Tibial artery (tissue), 4 donors: ENCODE measurements around the gene SPATA24.
A peak's percentile ranks its signal among the peaks of the same experiment; 100 is the strongest.

Experiments used
- DNase-seq, 2 donors: peaks; one replicate each; pipeline ENCODE4 v3.0.0-alpha.2; 2019
- H3K27ac ChIP-seq, 2 donors: fragments of 200-600 bp; sonication (generic) in 1 of 2; 1 replicate in 1 of 2; 2 replicates in 1 of 2; pipeline ENCODE4 v1.5.1; 2018 to 2019; ENCODE audit warnings: mild to moderate bottlenecking in 1 of 2
- H3K27me3 ChIP-seq, 2 donors: fragments of 200-600 bp; sonication (generic) in 1 of 2; one replicate each; pipeline versions ENCODE4 v1.5.1 to v1.6.0; 2016 to 2019
- H3K36me3 ChIP-seq, 3 donors: fragments of 200-600 bp; sonication (generic) in 2 of 3; one replicate each; pipeline ENCODE4 v1.5.1; 2016 to 2019; ENCODE audit warnings: mild to moderate bottlenecking in 2 of 3
- H3K4me1 ChIP-seq, 4 donors: fragments of 200-600 bp; sonication (generic) in 2 of 4; 1 replicate in 3 of 4; 2 replicates in 1 of 4; pipeline ENCODE4 v1.5.1; 2016 to 2019
- H3K4me3 ChIP-seq, 2 donors: fragments of 200-600 bp; sonication (generic) in 1 of 2; 1 replicate in 1 of 2; 2 replicates in 1 of 2; pipeline ENCODE4 v1.5.1; 2018 to 2019; ENCODE audit warnings: mild to moderate bottlenecking in 2 of 2
- H3K9me3 ChIP-seq, 3 donors: fragments of 200-600 bp; sonication (generic) in 1 of 3; one replicate each; pipeline ENCODE4 v1.5.1; 2016 to 2019
- CTCF ChIP-seq, 2 experiments: fragments of 200-600 bp in 1 of 2; fragments of 450-650 bp in 1 of 2; IDR thresholded peaks; one replicate each; pipeline ENCODE4 v1.5.1; 2017 to 2019; ENCODE audit warnings: antibody characterized with exemption in 2 of 2, mild to moderate bottlenecking in 1 of 2, moderate library complexity in 1 of 2
- intact Hi-C: fragments of 100-400 bp; cut with DNase I; formaldehyde crosslinking; loops from one replicate; pipeline ENCODE4 v1.15.0; 2023; ENCODE audit warnings: low total_unique reads

SPATA24 gene

DNA sequence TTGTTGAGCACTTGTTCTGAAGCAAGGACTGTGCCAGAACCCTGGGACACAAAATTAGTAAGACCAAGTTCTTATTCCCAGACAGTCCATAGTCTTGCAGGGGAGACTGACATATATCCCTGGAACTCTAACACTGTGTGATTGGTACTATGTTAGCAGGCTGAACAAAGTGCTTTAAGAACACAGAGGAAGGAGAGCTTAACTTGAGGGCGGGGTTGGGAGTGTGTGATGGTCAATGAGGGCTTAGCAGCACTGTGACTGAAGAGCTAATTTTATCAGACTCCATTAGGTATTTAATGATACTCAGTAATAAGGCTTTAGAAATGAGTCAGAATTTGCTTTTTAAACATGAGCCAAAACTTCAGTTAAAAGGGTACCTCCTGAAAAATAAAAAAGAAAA is 14.9 kb upstream of the SPATA24 start:
- no peak for TF ChIP-seq CTCF (IDR thresholded peaks at IDR 0.05)
- peak overlapping the region; percentile 45 to 75 for H3K27ac ChIP-seq
- no peak for DNase-seq
- H3K4me3 ChIP-seq: no peak overlapping the region
- H3K9me3 ChIP-seq: no peaks in the 10 kb centered on the region
- intact Hi-C loops: no loop called here
- peaks cover 0 to 41% (median 23%) of the 10 kb centered on the region in 4 donors for H3K4me1 ChIP-seq
- H3K36me3 ChIP-seq: peaks cover 2 to 34% (median 22%) of the 10 kb centered on the region in 3 donors
- H3K27me3 ChIP-seq: no peaks in the 10 kb centered on the region

DNA sequence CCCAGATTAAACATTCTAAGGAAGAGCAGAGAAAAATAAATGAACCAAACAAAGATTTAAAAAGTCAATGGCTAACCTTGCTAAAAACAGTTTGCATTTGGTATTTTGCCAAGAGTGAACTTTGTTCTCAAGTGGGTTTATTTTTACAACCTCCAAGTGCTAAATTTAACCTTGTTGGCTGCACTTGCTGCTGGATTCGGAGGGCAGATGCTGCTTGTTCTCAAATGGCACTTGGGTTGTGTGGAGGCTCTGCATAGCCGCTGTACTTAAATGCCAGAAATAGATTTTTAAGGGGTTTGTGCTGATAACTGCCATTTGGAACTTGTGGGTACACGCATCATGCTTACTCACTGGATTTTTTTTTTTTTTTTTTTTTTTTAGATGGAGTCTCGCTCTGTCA is 13.3 kb upstream of the SPATA24 start:
- intact Hi-C loops: no loop called here
- no peak overlapping the region for H3K4me3 ChIP-seq
- H3K27ac ChIP-seq: peak overlapping the region; percentile 45 to 75
- H3K4me1 ChIP-seq: peaks cover 0 to 41% (median 23%) of the 10 kb centered on the region in 4 donors
- no peaks in the 10 kb centered on the region for H3K27me3 ChIP-seq
- no peaks in the 10 kb centered on the region for H3K9me3 ChIP-seq
- DNase-seq: peak in 1 of 2 donors; percentile 82
- no peak for TF ChIP-seq CTCF (IDR thresholded peaks at IDR 0.05)
- H3K36me3 ChIP-seq: peaks cover 9 to 34% (median 34%) of the 10 kb centered on the region in 3 donors

DNA sequence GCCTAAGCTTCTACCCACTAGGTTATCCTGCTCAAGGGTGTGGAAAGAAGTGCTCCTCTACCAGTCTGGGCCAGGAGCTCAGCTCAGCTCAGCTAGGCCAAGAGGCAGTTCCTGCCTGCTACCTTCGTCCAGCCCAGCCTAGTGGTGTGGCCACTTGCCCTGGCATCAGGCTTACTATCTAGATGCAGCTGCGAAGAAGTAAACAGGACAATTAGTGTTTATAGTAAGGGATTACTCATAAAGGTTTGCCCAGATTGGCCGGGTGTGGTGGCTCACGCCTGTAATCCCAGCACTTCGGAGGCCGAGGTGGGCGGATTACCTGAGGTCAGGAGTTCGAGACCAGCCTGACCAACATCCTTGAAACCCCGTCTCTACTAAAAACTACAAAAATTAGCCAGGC is 12.8 kb upstream of the SPATA24 start:
- H3K27ac ChIP-seq: peak overlapping the region; percentile 45 to 75
- peaks cover 0 to 41% (median 23%) of the 10 kb centered on the region in 4 donors for H3K4me1 ChIP-seq
- DNase-seq: no peak
- H3K4me3 ChIP-seq: no peak overlapping the region
- no peaks in the 10 kb centered on the region for H3K27me3 ChIP-seq
- intact Hi-C loops: no loop called here
- no peak for TF ChIP-seq CTCF (IDR thresholded peaks at IDR 0.05)
- H3K36me3 ChIP-seq: peaks cover 9 to 34% (median 34%) of the 10 kb centered on the region in 3 donors
- no peaks in the 10 kb centered on the region for H3K9me3 ChIP-seq

DNA sequence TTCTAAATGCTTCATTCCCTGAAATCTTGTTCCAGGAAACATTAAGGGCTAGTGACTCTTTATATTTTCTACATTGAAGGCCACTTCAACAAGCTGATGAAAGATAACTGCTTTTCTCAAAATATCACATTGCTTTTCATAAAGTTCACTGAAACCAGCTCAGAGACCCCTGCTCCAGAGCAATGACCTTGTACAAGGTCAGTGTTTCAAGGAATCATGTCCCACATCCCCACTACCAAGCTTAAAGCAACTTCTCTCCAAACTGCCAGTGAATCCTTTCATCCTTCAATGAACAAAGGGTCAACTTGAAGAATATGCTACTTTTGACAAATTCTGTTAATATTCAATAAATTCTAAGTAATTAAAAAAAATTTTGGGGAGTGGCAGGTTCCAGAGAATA is 12.0 kb upstream of the SPATA24 start:
- intact Hi-C loops: no loop called here
- H3K4me1 ChIP-seq: peaks cover 0 to 48% (median 25%) of the 10 kb centered on the region in 4 donors
- no peak for TF ChIP-seq CTCF (IDR thresholded peaks at IDR 0.05)
- peaks cover 9 to 39% (median 27%) of the 10 kb centered on the region in 3 donors for H3K36me3 ChIP-seq
- peak overlapping the region; percentile 45 to 75 for H3K27ac ChIP-seq
- DNase-seq: no peak
- no peaks in the 10 kb centered on the region for H3K27me3 ChIP-seq
- H3K4me3 ChIP-seq: no peak overlapping the region
- H3K9me3 ChIP-seq: no peaks in the 10 kb centered on the region

DNA sequence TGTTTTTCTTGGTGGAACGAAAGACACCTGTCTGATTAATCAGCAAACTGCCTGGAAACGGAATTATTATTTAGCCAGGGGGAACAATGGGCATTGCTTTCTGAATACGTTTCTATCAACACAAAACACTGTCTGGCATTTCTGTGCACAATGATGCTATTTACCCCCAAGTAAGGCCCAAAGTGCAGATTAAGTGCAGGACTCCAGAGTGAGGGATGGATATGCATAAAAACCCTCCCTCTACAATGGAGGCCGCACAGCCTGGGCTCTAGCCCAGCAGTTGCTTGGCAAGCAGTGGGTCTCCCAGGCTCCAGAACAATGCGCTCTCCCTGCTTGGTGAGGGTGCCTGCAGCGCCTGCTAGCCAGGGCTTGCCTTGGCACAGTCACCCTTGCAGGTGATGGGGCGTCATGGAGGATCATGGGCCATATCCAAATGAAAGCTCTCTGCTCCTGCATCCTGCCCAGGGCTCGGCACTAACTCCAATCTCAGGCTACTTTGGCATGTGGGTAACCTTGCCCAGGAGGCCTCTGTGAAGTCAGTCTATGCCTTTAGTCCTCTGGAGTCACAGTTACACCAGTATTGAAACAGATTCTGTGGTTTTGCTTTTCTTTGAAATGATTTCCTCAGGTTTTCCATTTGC is 11.5 kb upstream of the SPATA24 start:
- TF ChIP-seq CTCF (IDR thresholded peaks at IDR 0.05): no peak
- no peak for DNase-seq
- H3K4me1 ChIP-seq: peaks cover 0 to 54% (median 28%) of the 10 kb centered on the region in 4 donors
- H3K9me3 ChIP-seq: no peaks in the 10 kb centered on the region
- intact Hi-C loops: no loop called here
- peaks cover 9 to 39% (median 27%) of the 10 kb centered on the region in 3 donors for H3K36me3 ChIP-seq
- no peaks in the 10 kb centered on the region for H3K27me3 ChIP-seq
- H3K27ac ChIP-seq: peak overlapping the region; percentile 45 to 75
- H3K4me3 ChIP-seq: no peak overlapping the region
